ENCODE results near the gene SERPINB6. TPM values are rescaled to one million over a fixed set of nuclear protein-coding genes. Genes with fewer than 3 reads are reported as not detected.
A peak's percentile ranks its signal among the peaks of the same experiment; 100 is the strongest.

SERPINB6 gene
- total and polyA plus RNA-seq, 9 of the 15 experiments (the other 6 are each of a cell fraction or from before 2014, with no cell fraction given) = 86.6 to 211 (median 143) TPM

DNA sequence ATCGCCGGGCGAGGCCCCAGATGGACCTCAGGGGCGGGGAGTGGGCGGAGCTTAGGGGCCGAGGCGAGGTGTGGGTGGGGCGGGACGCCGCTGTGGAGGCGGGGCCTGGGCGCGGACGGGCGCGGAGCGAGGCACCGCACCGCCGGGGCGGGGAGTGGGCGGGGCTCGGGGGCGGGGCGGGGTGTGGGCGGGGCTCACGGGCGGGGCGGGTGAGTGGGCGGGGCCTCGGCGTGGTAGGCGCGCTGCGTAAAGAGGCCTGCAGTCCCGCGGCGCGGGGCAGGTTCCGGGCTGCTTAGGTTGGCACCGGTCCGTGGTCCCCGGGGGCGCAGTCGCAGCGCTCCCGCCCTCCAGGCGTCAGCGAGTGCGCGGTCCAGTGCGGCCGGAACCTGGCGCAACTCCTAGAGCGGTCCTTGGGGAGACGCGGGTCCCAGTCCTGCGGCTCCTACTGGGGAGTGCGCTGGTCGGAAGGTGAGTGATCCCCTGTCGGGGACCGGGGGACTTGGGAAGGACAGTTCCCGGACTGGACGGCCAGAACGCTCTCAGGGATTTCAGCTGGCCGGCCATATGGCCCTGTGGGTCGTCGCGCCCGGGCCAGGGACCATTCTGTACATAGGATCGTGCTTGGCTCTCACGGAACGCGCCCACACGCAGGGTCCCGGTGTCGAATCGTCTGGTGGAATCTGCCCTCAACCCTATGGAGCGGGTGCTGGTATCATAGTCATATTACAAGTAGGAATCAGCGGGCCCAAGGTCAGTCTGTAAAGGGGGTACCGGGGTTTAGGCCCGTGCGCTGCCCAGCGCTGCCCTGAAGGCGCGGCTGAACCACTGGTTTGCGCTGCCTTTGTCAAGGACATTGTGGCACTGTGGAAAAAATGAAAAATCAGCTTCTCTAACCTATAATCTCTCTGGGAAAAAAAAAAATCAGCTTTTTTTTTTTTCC lies 28.5 kb upstream of the SERPINB6 start, which contains the start of gene NQO2 (continued):
- TF ChIP-seq, protein P1, sequence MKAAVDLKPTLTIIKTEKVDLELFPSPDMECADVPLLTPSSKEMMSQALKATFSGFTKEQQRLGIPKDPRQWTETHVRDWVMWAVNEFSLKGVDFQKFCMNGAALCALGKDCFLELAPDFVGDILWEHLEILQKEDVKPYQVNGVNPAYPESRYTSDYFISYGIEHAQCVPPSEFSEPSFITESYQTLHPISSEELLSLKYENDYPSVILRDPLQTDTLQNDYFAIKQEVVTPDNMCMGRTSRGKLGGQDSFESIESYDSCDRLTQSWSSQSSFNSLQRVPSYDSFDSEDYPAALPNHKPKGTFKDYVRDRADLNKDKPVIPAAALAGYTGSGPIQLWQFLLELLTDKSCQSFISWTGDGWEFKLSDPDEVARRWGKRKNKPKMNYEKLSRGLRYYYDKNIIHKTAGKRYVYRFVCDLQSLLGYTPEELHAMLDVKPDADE (conservative IDR thresholded peaks at IDR 0.05; ENCODE audit: control insufficient read depth, low read depth, low read length) = peak; percentile 47; the same call in 1 of the 2 replicates
- TF ChIP-seq RFX7 (CRISPR knock-in tag; IDR thresholded peaks at IDR 0.05) = no peak; the same call in 1 of the 2 replicates
- TF ChIP-seq SREBF1 (IDR thresholded peaks at IDR 0.05; ENCODE audit: borderline replicate concordance, low read depth, low read length) = no peak
- no peak for TF ChIP-seq BMI1 (IDR thresholded peaks at IDR 0.05; ENCODE audit: low read length)
- TF ChIP-seq JUN (IDR thresholded peaks at IDR 0.05; ENCODE audit: borderline replicate concordance, low read depth, low read length) = 0 out of 2 replicates have a peak, but pooled peaks have one; percentile 27
- 0 out of 2 replicates have a peak, but pooled peaks have one; percentile 39 for TF ChIP-seq JUN (CRISPR knock-in tag; IDR thresholded peaks at IDR 0.05; ENCODE audit: borderline replicate concordance)
- TF ChIP-seq, protein P2, sequence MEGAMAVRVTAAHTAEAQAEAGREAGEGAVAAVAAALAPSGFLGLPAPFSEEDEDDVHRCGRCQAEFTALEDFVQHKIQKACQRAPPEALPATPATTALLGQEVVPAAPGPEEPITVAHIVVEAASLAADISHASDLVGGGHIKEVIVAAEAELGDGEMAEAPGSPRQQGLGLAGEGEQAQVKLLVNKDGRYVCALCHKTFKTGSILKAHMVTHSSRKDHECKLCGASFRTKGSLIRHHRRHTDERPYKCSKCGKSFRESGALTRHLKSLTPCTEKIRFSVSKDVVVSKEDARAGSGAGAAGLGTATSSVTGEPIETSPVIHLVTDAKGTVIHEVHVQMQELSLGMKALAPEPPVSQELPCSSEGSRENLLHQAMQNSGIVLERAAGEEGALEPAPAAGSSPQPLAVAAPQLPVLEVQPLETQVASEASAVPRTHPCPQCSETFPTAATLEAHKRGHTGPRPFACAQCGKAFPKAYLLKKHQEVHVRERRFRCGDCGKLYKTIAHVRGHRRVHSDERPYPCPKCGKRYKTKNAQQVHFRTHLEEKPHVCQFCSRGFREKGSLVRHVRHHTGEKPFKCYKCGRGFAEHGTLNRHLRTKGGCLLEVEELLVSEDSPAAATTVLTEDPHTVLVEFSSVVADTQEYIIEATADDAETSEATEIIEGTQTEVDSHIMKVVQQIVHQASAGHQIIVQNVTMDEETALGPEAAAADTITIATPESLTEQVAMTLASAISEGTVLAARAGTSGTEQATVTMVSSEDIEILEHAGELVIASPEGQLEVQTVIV (CRISPR knock-in tag; IDR thresholded peaks at IDR 0.05; ENCODE audit: borderline replicate concordance) = no peak
- TF ChIP-seq RCOR1 (IDR thresholded peaks at IDR 0.05; ENCODE audit: borderline replicate concordance in 1 of 2, low read depth in 2 of 2, low read length in 2 of 2) = no peak
- TF ChIP-seq, protein P3, sequence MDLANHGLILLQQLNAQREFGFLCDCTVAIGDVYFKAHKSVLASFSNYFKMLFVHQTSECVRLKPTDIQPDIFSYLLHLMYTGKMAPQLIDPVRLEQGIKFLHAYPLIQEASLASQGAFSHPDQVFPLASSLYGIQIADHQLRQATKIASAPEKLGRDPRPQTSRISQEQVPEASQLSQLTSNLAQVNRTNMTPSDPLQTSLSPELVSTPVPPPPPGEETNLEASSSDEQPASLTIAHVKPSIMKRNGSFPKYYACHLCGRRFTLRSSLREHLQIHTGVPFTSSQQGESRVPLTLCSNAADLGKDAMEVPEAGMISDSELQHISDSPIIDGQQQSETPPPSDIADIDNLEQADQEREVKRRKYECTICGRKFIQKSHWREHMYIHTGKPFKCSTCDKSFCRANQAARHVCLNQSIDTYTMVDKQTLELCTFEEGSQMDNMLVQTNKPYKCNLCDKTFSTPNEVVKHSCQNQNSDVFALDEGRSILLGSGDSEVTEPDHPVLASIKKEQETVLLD (IDR thresholded peaks at IDR 0.05) = peak; percentile 65; the same call in 1 of the 2 replicates
- peak in 1 of 2 experiments; percentile 34; a peak in 1 of 4 replicates for TF ChIP-seq TEAD1 (CRISPR knock-in tag; IDR thresholded peaks at IDR 0.05)
- no peak for TF ChIP-seq ZNF551 (CRISPR knock-in tag; IDR thresholded peaks at IDR 0.05)
- peak; percentile 23; the same call in 1 of the 2 replicates for TF ChIP-seq ATF7 (IDR thresholded peaks at IDR 0.05)
- no peak for TF ChIP-seq NR2C1 (IDR thresholded peaks at IDR 0.05)
- no peak for TF ChIP-seq NR2C1 (tag; IDR thresholded peaks at IDR 0.05)
- peak; percentile 69 for TF ChIP-seq FIP1L1 (IDR thresholded peaks at IDR 0.05; ENCODE audit: low read depth, low read length, poor library complexity, severe bottlenecking)
- TF ChIP-seq, protein P4, sequence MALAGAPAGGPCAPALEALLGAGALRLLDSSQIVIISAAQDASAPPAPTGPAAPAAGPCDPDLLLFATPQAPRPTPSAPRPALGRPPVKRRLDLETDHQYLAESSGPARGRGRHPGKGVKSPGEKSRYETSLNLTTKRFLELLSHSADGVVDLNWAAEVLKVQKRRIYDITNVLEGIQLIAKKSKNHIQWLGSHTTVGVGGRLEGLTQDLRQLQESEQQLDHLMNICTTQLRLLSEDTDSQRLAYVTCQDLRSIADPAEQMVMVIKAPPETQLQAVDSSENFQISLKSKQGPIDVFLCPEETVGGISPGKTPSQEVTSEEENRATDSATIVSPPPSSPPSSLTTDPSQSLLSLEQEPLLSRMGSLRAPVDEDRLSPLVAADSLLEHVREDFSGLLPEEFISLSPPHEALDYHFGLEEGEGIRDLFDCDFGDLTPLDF (CRISPR knock-in tag; IDR thresholded peaks at IDR 0.05) = peak; percentile 67; the same call in 1 of the 2 replicates
- TF ChIP-seq ARID2 (IDR thresholded peaks at IDR 0.05) = no peak
- TF ChIP-seq, protein P5, sequence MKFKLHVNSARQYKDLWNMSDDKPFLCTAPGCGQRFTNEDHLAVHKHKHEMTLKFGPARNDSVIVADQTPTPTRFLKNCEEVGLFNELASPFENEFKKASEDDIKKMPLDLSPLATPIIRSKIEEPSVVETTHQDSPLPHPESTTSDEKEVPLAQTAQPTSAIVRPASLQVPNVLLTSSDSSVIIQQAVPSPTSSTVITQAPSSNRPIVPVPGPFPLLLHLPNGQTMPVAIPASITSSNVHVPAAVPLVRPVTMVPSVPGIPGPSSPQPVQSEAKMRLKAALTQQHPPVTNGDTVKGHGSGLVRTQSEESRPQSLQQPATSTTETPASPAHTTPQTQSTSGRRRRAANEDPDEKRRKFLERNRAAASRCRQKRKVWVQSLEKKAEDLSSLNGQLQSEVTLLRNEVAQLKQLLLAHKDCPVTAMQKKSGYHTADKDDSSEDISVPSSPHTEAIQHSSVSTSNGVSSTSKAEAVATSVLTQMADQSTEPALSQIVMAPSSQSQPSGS (CRISPR knock-in tag; IDR thresholded peaks at IDR 0.05) = no peak
- TF ChIP-seq KAT8 (IDR thresholded peaks at IDR 0.05; ENCODE audit: low read depth) = no peak

Measured in K562 (cell line).